ENCODE results near the gene CHST3. TPM values are rescaled to one million over a fixed set of nuclear protein-coding genes. Genes with fewer than 3 reads are reported as not detected.
"Not testable (repeated sequence)": the region's sequence is repeated elsewhere in the genome, so short reads cannot be mapped to it uniquely, and the experiment has no call there.

Gene CHST3
- total and polyA plus RNA-seq, 10 of the 15 experiments (the other 5 are each of a cell fraction or from before 2014, with no cell fraction given): 0.03 to 0.50 (median 0.05) TPM; not detected in 2

DNA sequence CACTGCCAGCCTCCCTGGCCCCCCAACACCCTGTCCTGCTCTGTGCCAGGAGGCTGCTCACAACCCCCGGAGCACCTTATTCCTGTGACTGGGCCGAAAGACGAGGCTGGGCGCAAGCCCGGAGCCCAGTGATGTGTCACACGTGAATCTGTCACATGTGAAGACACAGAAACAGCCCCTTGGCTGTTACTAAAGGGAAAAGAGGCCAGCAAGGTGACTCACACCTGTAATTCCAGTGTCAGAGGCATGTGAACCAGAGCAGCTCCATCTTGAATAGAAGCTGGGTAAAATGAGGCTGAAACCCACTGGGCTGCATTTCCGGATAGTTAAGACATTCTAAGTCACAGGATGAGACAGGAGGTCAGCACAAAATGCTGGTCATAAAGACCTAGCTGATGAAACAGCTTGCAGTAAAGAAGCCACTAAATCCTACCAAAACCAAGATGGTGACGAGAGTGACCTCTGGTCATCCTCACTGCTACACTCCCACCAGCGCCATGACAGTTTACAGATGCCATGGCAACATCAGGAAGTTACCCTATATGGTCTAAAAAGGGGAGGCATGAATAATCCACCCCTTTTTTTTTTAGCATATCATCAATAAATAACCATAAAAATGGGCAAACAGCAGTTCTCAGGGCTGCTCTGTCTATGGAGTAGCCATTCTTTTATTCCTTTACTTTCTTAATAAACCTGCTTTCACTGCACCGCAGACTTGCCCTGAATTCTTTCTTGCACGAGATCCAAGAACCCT, 68.4 kb downstream of the CHST3 start:
- in situ Hi-C loops (cut with MboI); H3K4me2 ChIP-seq (ENCODE audit: control insufficient read depth, insufficient read depth): not testable (repeated sequence)
- 27% methylated on average over 11 of the region's 11 CpGs for WGBS (ENCODE audit: insufficient coverage, insufficient replicate concordance, low lambda C conversion rate, missing lambda C conversion rate)

DNA sequence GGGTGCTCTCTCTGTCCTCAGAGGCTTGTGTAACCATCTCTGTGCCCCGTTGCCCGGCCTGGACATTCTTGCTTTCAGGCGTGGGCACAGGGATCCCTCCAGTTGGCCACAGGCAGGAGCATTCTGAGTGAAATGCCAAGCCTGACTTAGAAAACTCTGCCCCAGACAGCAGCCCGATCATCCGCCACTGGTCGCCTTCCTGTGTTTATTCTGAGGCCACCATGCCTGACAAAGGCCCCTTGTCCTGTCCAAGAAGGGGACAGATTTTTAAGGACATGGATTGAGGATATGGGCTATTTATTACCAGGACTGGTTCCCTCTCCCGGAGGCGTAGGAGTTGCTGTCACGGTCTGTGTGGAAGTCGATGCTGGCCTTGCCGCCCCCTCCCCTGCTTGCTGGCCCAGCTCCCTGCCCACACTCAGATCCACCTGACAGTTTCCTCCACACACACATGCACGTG, 69.9 kb downstream of the CHST3 start:
- WGBS (ENCODE audit: insufficient coverage, insufficient replicate concordance, low lambda C conversion rate, missing lambda C conversion rate): 42% methylated on average over 12 of the region's 12 CpGs
- Histone ChIP-seq H3K27me3 (replicated peaks in 1 of 2; ENCODE audit: control insufficient read depth in 2 of 2, insufficient read depth in 2 of 2, low read length in 1 of 2) (peaks cover 0 to 2% of the 10 kb centered on the region in 2 experiments; a peak in 2 of 4 replicates), H3K4me3 (no peak overlapping the region), H3K4me1 (ENCODE audit: control insufficient read depth, insufficient read depth, low read length) (no peaks in the 10 kb centered on the region), H2AFZ (ENCODE audit: control insufficient read depth, low read depth, low read length) (no peak overlapping the region), H3K9me3 (replicated peaks; ENCODE audit: control insufficient read depth, insufficient read depth, low read length) (no peaks in the 10 kb centered on the region), H3K27ac (ENCODE audit: control insufficient read depth, insufficient read depth) (no peak overlapping the region), H3K79me2 (ENCODE audit: control insufficient read depth, insufficient read depth, low read length) (no peaks in the 10 kb centered on the region), H3K36me3 (ENCODE audit: control insufficient read depth in 2 of 2, insufficient read depth in 2 of 2, low read length in 1 of 2) (no peaks in the 10 kb centered on the region), H3K4me2 (ENCODE audit: control insufficient read depth, insufficient read depth) (no peak overlapping the region), H4K20me1 (ENCODE audit: control insufficient read depth, insufficient read depth) (no peaks in the 10 kb centered on the region), H3K9ac (ENCODE audit: control insufficient read depth, insufficient read depth, low read length) (no peak overlapping the region)
- DNase-seq (ENCODE audit: low read depth, low spot score) (no peak), ATAC-seq (no peak), FAIRE-seq (no peak)
- in situ Hi-C loops (cut with MboI) (no loop called here), intact Hi-C loops (cut with micrococcal nuclease; ENCODE audit: unreplicated experiment) (no loop called here)
- no TSS peak for BruUV-seq (replicated peaks)
- CTCF ChIA-PET: interaction anchor here (0.7 kb wide), 1 partner anchor 786 kb away, joined by 4 read pairs; no protein-coding TSS in a partner anchor
- SMC1A ChIA-PET (ENCODE audit: uncharacterized antibody, unreplicated experiment): interaction anchor here (1.5 kb wide), 1 partner anchor 100 kb away, joined by 3 read pairs; no protein-coding TSS in a partner anchor
- POLR2A ChIA-PET: no interaction called here
- RAD21 ChIA-PET (ENCODE audit: unreplicated experiment): no interaction called here
- no peak for TF ChIP-seq HDAC6 (IDR thresholded peaks at IDR 0.05; ENCODE audit: unreplicated experiment)
- no peak for TF ChIP-seq WRNIP1 (IDR thresholded peaks at IDR 0.05; ENCODE audit: borderline replicate concordance, low read depth, low read length)
- no peak for TF ChIP-seq ETV6 (conservative IDR thresholded peaks at IDR 0.05 in 1 of 2, IDR thresholded peaks at IDR 0.05 in 1 of 2; ENCODE audit: borderline replicate concordance in 1 of 2, low read depth in 1 of 2)
- TF ChIP-seq CBFB (IDR thresholded peaks at IDR 0.05; ENCODE audit: low read depth): no peak
- no peak for TF ChIP-seq MTA2 (IDR thresholded peaks at IDR 0.05; ENCODE audit: low read depth)
- TF ChIP-seq, protein P1, sequence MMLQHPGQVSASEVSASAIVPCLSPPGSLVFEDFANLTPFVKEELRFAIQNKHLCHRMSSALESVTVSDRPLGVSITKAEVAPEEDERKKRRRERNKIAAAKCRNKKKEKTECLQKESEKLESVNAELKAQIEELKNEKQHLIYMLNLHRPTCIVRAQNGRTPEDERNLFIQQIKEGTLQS (IDR thresholded peaks at IDR 0.05; ENCODE audit: borderline replicate concordance, extremely low read depth, low read depth, low read length): no peak
- no peak for TF ChIP-seq STAT3 (IDR thresholded peaks at IDR 0.05; ENCODE audit: low read depth, low read length)
- no peak for TF ChIP-seq PML (IDR thresholded peaks at IDR 0.05; ENCODE audit: low read length)
- TF ChIP-seq SRF (IDR thresholded peaks at IDR 0.05; ENCODE audit: low read depth in 2 of 2, low read length in 2 of 2): no peak
- no peak for TF ChIP-seq SREBF1 (IDR thresholded peaks at IDR 0.05; ENCODE audit: low read length)
- no peak for TF ChIP-seq EED (IDR thresholded peaks at IDR 0.05; ENCODE audit: low read depth)
- TF ChIP-seq TCF12 (IDR thresholded peaks at IDR 0.05; ENCODE audit: low read depth, low read length): no peak
- TF ChIP-seq ZZZ3 (IDR thresholded peaks at IDR 0.05; ENCODE audit: control insufficient read depth, insufficient read length, low read depth): no peak
- no peak for TF ChIP-seq ZSCAN29 (IDR thresholded peaks at IDR 0.05)
- TF ChIP-seq ATF7 (IDR thresholded peaks at IDR 0.05; ENCODE audit: low read depth): no peak
- no peak for TF ChIP-seq PAX5 (IDR thresholded peaks at IDR 0.05; ENCODE audit: borderline replicate concordance, low read depth, low read length)
- TF ChIP-seq SIX5 (IDR thresholded peaks at IDR 0.05; ENCODE audit: low read depth, low read length, severe bottlenecking): no peak
- no peak for TF ChIP-seq MYC (IDR thresholded peaks at IDR 0.05; ENCODE audit: insufficient read depth, insufficient read length, insufficient replicate concordance, low read length, severe bottlenecking)

More for the DNA sequence above, 68.4 kb downstream of the CHST3 start:
- H3K9ac ChIP-seq (ENCODE audit: control insufficient read depth, insufficient read depth, low read length); H3K27me3 ChIP-seq (replicated peaks in 1 of 2; ENCODE audit: control insufficient read depth in 2 of 2, insufficient read depth in 2 of 2, low read length in 1 of 2); H3K4me1 ChIP-seq (ENCODE audit: control insufficient read depth, insufficient read depth, low read length); BruUV-seq (replicated peaks); FAIRE-seq; POLR2A ChIA-PET; H3K79me2 ChIP-seq (ENCODE audit: control insufficient read depth, insufficient read depth, low read length); H2AFZ ChIP-seq (ENCODE audit: control insufficient read depth, low read depth, low read length); H3K4me3 ChIP-seq; intact Hi-C loops (cut with micrococcal nuclease; ENCODE audit: unreplicated experiment); H3K36me3 ChIP-seq (ENCODE audit: control insufficient read depth in 2 of 2, insufficient read depth in 2 of 2, low read length in 1 of 2); DNase-seq (ENCODE audit: low read depth, low spot score); RAD21 ChIA-PET (ENCODE audit: unreplicated experiment); H3K9me3 ChIP-seq (replicated peaks; ENCODE audit: control insufficient read depth, insufficient read depth, low read length); H4K20me1 ChIP-seq (ENCODE audit: control insufficient read depth, insufficient read depth); H3K27ac ChIP-seq (ENCODE audit: control insufficient read depth, insufficient read depth); ATAC-seq: not testable (repeated sequence)
- CTCF ChIA-PET: interaction anchor here (2.4 kb wide), 1 partner anchor 77 kb away, joined by 5 read pairs; no protein-coding TSS in a partner anchor
- SMC1A ChIA-PET (ENCODE audit: uncharacterized antibody, unreplicated experiment): interaction anchor here (0.5 to 1.1 kb wide), 2 partner anchors 50 to 87 kb away, joined by 3 read pairs; no protein-coding TSS in a partner anchor

Measured in GM12878 (cell line).